GM23248 (cell line): ENCODE results near the gene DCUN1D3. TPM values are rescaled to one million over a fixed set of nuclear protein-coding genes. Genes with fewer than 3 reads are reported as not detected.
A peak's percentile ranks its signal among the peaks of the same experiment; 100 is the strongest.

ENCODE experiments used
- DNase-seq: peaks from one replicate; pipeline ENCODE4 v3.0.0-alpha.2; 2015
- H2AFZ ChIP-seq: fragments of 200-600 bp; sonication (generic); 2 replicates; pipeline ENCODE4 v1.6.1; 2016; ENCODE audit warnings: antibody characterized with exemption
- H3F3A ChIP-seq: fragments of 200-600 bp; sonication (generic); 2 replicates; pipeline ENCODE4 v1.6.1; 2016; ENCODE audit warnings: mild to moderate bottlenecking, antibody characterized with exemption, mixed run types; ENCODE audit not compliant: insufficient read depth
- H3K27ac ChIP-seq: fragments of 200-600 bp; sonication (generic); 2 replicates; pipeline ENCODE4 v1.5.1; 2016; ENCODE audit warnings: mild to moderate bottlenecking
- H3K27me3 ChIP-seq: fragments of 200-600 bp; sonication (generic); replicated peaks from 2 replicates; pipeline ENCODE4 v1.6.1; 2016; ENCODE audit warnings: mild to moderate bottlenecking; ENCODE audit not compliant: insufficient read depth
- H3K36me3 ChIP-seq: fragments of 200-600 bp; sonication (generic); 2 replicates; pipeline ENCODE4 v1.6.1; 2016; ENCODE audit warnings: low read depth, mild to moderate bottlenecking
- H3K4me1 ChIP-seq: fragments of 200-600 bp; sonication (generic); 2 replicates; pipeline ENCODE4 v1.6.1; 2016; ENCODE audit warnings: mild to moderate bottlenecking; ENCODE audit not compliant: insufficient read depth
- H3K4me2 ChIP-seq: fragments of 200-600 bp; sonication (generic); one replicate; pipeline ENCODE4 v1.6.1; 2016; ENCODE audit warnings: mild to moderate bottlenecking; ENCODE audit not compliant: unreplicated experiment
- H3K4me3 ChIP-seq: fragments of 200-600 bp; sonication (generic); 2 replicates; pipeline ENCODE4 v1.5.1; 2016; ENCODE audit warnings: mild to moderate bottlenecking
- H3K79me2 ChIP-seq: fragments of 200-600 bp; sonication (generic); 2 replicates; pipeline ENCODE4 v1.6.1; 2016; ENCODE audit warnings: mild to moderate bottlenecking; ENCODE audit not compliant: insufficient read depth
- H3K9ac ChIP-seq: fragments of 200-600 bp; sonication (generic); 2 replicates; pipeline ENCODE4 v1.6.1; 2016; ENCODE audit warnings: mild to moderate bottlenecking
- H3K9me2 ChIP-seq: fragments of 200-600 bp; sonication (generic); 2 replicates; pipeline ENCODE4 v1.6.1; 2016; ENCODE audit warnings: mixed run types, mild to moderate bottlenecking, moderate library complexity; ENCODE audit not compliant: insufficient read depth
- H3K9me3 ChIP-seq: fragments of 200-600 bp; sonication (generic); one replicate; pipeline ENCODE4 v1.6.1; 2017; ENCODE audit warnings: low read depth
- H4K20me1 ChIP-seq: fragments of 200-600 bp; sonication (generic); 2 replicates; pipeline ENCODE4 v1.6.0; 2016; ENCODE audit not compliant: insufficient read depth
- EZH2 ChIP-seq: fragments of 200-600 bp; sonication (generic); IDR thresholded peaks from 2 replicates; pipeline ENCODE4 v1.6.1; 2018; ENCODE audit warnings: antibody characterized with exemption, mild to moderate bottlenecking; ENCODE audit not compliant: insufficient read depth, poor library complexity, severe bottlenecking
- EZH2phosphoT487 ChIP-seq: fragments of 200-600 bp; sonication (generic); IDR thresholded peaks from 2 replicates; pipeline ENCODE4 v1.6.1; 2018; ENCODE audit warnings: antibody characterized with exemption, moderate library complexity, mild to moderate bottlenecking, low read depth; ENCODE audit not compliant: insufficient read depth
- WGBS, 2 experiments: methylation state at CpG; one replicate each; pipeline ENCODE4 v1.1.6; 2015 to 2017; ENCODE audit warnings: low lambda C conversion rate in 2 of 2, low coverage in 1 of 2; ENCODE audit errors: missing lambda C conversion rate in 2 of 2; 5-methylcytosine and 5-hydroxymethylcytosine counted together
- in situ Hi-C: fragments of 300-500 bp; cut with MboI; formaldehyde crosslinking; loops from 2 replicates; pipeline ENCODE4 v1.15.0; 2020
- polyA plus RNA-seq: library from polyadenylated mRNA; unstranded; fragments of >200 nt; fragmentation: Nextera tagmentation; extraction: Ambion mirVana; gene quantifications from 2 replicates; pipeline ENCODE4 v1.2.1, GENCODE V29; 2016
- total RNA-seq: library from RNA; depleted of rRNA; stranded (reverse); fragments of >200 nt; shearing (Covaris generic); gene quantifications from 2 replicates; pipeline ENCODE4 v1.2.3, GENCODE V29; 2014

DCUN1D3 gene
- total and polyA plus RNA-seq, 2 experiments from 2014 or later = 15.2 to 35.2 TPM

- Histone ChIP-seq H4K20me1 (peaks cover 15% of the 10 kb centered on the region), H3K4me1 (peaks cover 63% of the 10 kb centered on the region), H3K9me3 (no peaks in the 10 kb centered on the region), H3K36me3 (peaks cover 13% of the 10 kb centered on the region), H3K4me2 (peak overlapping the region; percentile 96), H3K79me2 (peaks cover 77% of the 10 kb centered on the region), H3K9ac (peak overlapping the region; percentile 98), H2AFZ (peak overlapping the region; percentile 75), H3K9me2 (no peaks in the 10 kb centered on the region), H3K4me3 (peak overlapping the region; percentile 88), H3K27ac (peak overlapping the region; percentile 97), H3K27me3 (no peaks in the 10 kb centered on the region), H3F3A (peaks cover 78% of the 10 kb centered on the region)
- in situ Hi-C loops = no loop called here
- TF ChIP-seq EZH2 = no peak
- no peak for TF ChIP-seq EZH2phosphoT487
- 1 to 2% methylated on average over 20 of the region's 20 CpGs for WGBS, 2 experiments
- DNase-seq = no peak
Observed at GRCh38 chr16:20901068-20901435, 894 bp upstream of the DCUN1D3 start.

GRCh38 chr16:20899477-20900298, 470 bp downstream of the DCUN1D3 start:
- Histone ChIP-seq H3K27ac (peak overlapping the region; percentile 97), H2AFZ (no peak overlapping the region), H3F3A (peaks cover 64% of the 10 kb centered on the region), H3K9ac (peak overlapping the region; percentile 98), H3K4me1 (peaks cover 49% of the 10 kb centered on the region), H3K4me3 (peak overlapping the region; percentile 88), H3K9me2 (no peaks in the 10 kb centered on the region), H4K20me1 (peaks cover 15% of the 10 kb centered on the region), H3K27me3 (no peaks in the 10 kb centered on the region), H3K4me2 (peak overlapping the region; percentile 100), H3K9me3 (no peaks in the 10 kb centered on the region), H3K36me3 (peaks cover 20% of the 10 kb centered on the region), H3K79me2 (peaks cover 91% of the 10 kb centered on the region)
- 0 to 1% methylated on average over 10 to 21 of the region's 23 CpGs for WGBS, 2 experiments
- peak; percentile 48 for DNase-seq
- in situ Hi-C loops = no loop called here
- TF ChIP-seq EZH2phosphoT487 (no peak), EZH2 (no peak)

GRCh38 chr16:20899071-20899470, 1.1 kb downstream of the DCUN1D3 start:
- H2AFZ ChIP-seq = no peak overlapping the region
- peaks cover 95% of the 10 kb centered on the region for H3K79me2 ChIP-seq
- TF ChIP-seq EZH2 = no peak
- no peak for TF ChIP-seq EZH2phosphoT487
- no peaks in the 10 kb centered on the region for H3K9me3 ChIP-seq
- in situ Hi-C loops = no loop called here
- H3K4me2 ChIP-seq = peak overlapping the region; percentile 100
- H3K36me3 ChIP-seq = peaks cover 20% of the 10 kb centered on the region
- H3K27me3 ChIP-seq = no peaks in the 10 kb centered on the region
- peak; percentile 84 for DNase-seq
- peaks cover 15% of the 10 kb centered on the region for H4K20me1 ChIP-seq
- peak overlapping the region; percentile 97 for H3K27ac ChIP-seq
- no peaks in the 10 kb centered on the region for H3K9me2 ChIP-seq
- peaks cover 58% of the 10 kb centered on the region for H3F3A ChIP-seq
- 1 to 3% methylated on average over 5 of the region's 5 CpGs for WGBS, 2 experiments
- H3K9ac ChIP-seq = peak overlapping the region; percentile 98
- peaks cover 43% of the 10 kb centered on the region for H3K4me1 ChIP-seq
- peak overlapping the region; percentile 88 for H3K4me3 ChIP-seq

- H3K4me1 ChIP-seq = peaks cover 33% of the 10 kb centered on the region
- H3K27ac ChIP-seq = peak overlapping the region; percentile 97; the same call in 1 of the 2 replicates
- peaks cover 48% of the 10 kb centered on the region for H3F3A ChIP-seq
- peak overlapping the region; percentile 88 for H3K4me3 ChIP-seq
- no peaks in the 10 kb centered on the region for H3K9me2 ChIP-seq
- TF ChIP-seq EZH2 (no peak), EZH2phosphoT487 (no peak)
- peak overlapping the region; percentile 98 for H3K9ac ChIP-seq
- in situ Hi-C loops = no loop called here
- H3K27me3 ChIP-seq = no peaks in the 10 kb centered on the region
- no peak overlapping the region for H2AFZ ChIP-seq
- no peaks in the 10 kb centered on the region for H3K9me3 ChIP-seq
- DNase-seq = no peak
- H3K79me2 ChIP-seq = peaks cover 95% of the 10 kb centered on the region
- peaks cover 25% of the 10 kb centered on the region for H3K36me3 ChIP-seq
- WGBS, 2 experiments = 78 to 89% methylated on average over 3 of the region's 3 CpGs
- peak overlapping the region; percentile 100 for H3K4me2 ChIP-seq
- H4K20me1 ChIP-seq = peaks cover 15% of the 10 kb centered on the region
Observed at GRCh38 chr16:20897922-20898321, 2.2 kb downstream of the DCUN1D3 start.
